WTC11 (cell line): ENCODE results near the gene MET.

Source experiments
- ATF6 ChIP-seq: sonication (generic); formaldehyde crosslinking; IDR thresholded peaks from 2 replicates; pipeline ENCODE4 v1.8.1; 2023; ENCODE audit warnings: mild to moderate bottlenecking, missing genetic modification reagents
- CTCF ChIP-seq: fragments of 200-600 bp; IDR thresholded peaks from 2 replicates; pipeline ENCODE4 v1.8.0; 2022; ENCODE audit warnings: antibody characterized with exemption
- FOXJ3 ChIP-seq: sonication (generic); formaldehyde crosslinking; IDR thresholded peaks from 2 replicates; pipeline ENCODE4 v1.9.0; 2021; ENCODE audit warnings: missing genetic modification reagents, mild to moderate bottlenecking, borderline replicate concordance
- IRF1 ChIP-seq: sonication (generic); formaldehyde crosslinking; IDR thresholded peaks from 2 replicates; pipeline ENCODE4 v1.8.0; 2023; ENCODE audit warnings: missing genetic modification reagents
- JUN ChIP-seq: sonication (generic); formaldehyde crosslinking; IDR thresholded peaks from 2 replicates; pipeline ENCODE4 v1.8.0; 2023; ENCODE audit warnings: mild to moderate bottlenecking, missing genetic modification reagents
- MAX ChIP-seq: sonication (generic); formaldehyde crosslinking; IDR thresholded peaks from 2 replicates; pipeline ENCODE4 v1.8.0; 2022; ENCODE audit warnings: mild to moderate bottlenecking, missing genetic modification reagents
- NR2C2 ChIP-seq: sonication (generic); formaldehyde crosslinking; IDR thresholded peaks from 2 replicates; pipeline ENCODE4 v1.8.0; 2022; ENCODE audit warnings: mild to moderate bottlenecking, missing genetic modification reagents
- RELA ChIP-seq: sonication (generic); formaldehyde crosslinking; IDR thresholded peaks from 2 replicates; pipeline ENCODE4 v1.8.1; 2022; ENCODE audit warnings: missing genetic modification reagents, mild to moderate bottlenecking, borderline replicate concordance
- USF2 ChIP-seq: sonication (generic); formaldehyde crosslinking; IDR thresholded peaks from 2 replicates; pipeline ENCODE4 v1.8.1; 2023; ENCODE audit warnings: mild to moderate bottlenecking, missing genetic modification reagents, moderate library complexity
- ZNF121 ChIP-seq: sonication (generic); formaldehyde crosslinking; IDR thresholded peaks from 2 replicates; pipeline ENCODE4 v1.8.0; 2023; ENCODE audit warnings: missing genetic modification reagents
- ZNF263 ChIP-seq: sonication (generic); formaldehyde crosslinking; IDR thresholded peaks from 2 replicates; pipeline ENCODE4 v1.8.1; 2022; ENCODE audit warnings: low read depth, mild to moderate bottlenecking, moderate library complexity, missing genetic modification reagents
- ZNF423 ChIP-seq: fragments of 250-450 bp; sonication (Bioruptor Pico); IDR thresholded peaks from 2 replicates; pipeline ENCODE4 v2.1.2; 2022; ENCODE audit warnings: mild to moderate bottlenecking, moderate library complexity
- ZNF512 ChIP-seq: sonication (generic); formaldehyde crosslinking; IDR thresholded peaks from 2 replicates; pipeline ENCODE4 v1.8.1; 2022; ENCODE audit warnings: missing genetic modification reagents, borderline replicate concordance

GRCh38 chr7:116842371-116842770 lies 170.4 kb downstream of the MET start:
- no peak for TF ChIP-seq ATF6 (CRISPR knock-in tag)
- TF ChIP-seq CTCF, result no peak
- TF ChIP-seq NR2C2 (CRISPR knock-in tag), result no peak
- TF ChIP-seq ZNF512, result no peak
- no peak for TF ChIP-seq MAX
- TF ChIP-seq JUN (CRISPR knock-in tag), result no peak
- TF ChIP-seq ZNF263 (CRISPR knock-in tag), result no peak
- no peak for TF ChIP-seq ZNF423
- TF ChIP-seq RELA (CRISPR knock-in tag), result no peak
- TF ChIP-seq FOXJ3 (CRISPR knock-in tag), result no peak
- TF ChIP-seq ZNF121 (CRISPR knock-in tag), result no peak
- TF ChIP-seq USF2 (CRISPR knock-in tag), result no peak
- TF ChIP-seq IRF1 (CRISPR knock-in tag), result no peak
